ENCODE data around the gene PACSIN1.

Gene PACSIN1

GRCh38 chr6:34544776-34545471, 79.0 kb downstream of the PACSIN1 start:
- Mint-ChIP-seq H3K27me3 (no peaks in the 10 kb centered on the region), H3K4me3 (no peak overlapping the region), H3K9me3 (no peaks in the 10 kb centered on the region), H3K27ac (no peak overlapping the region), H3K4me1 (ENCODE audit: low read depth) (no peaks in the 10 kb centered on the region), H3K36me3 (ENCODE audit: low read depth) (no peaks in the 10 kb centered on the region)

GRCh38 chr6:34546551-34547321, 80.9 kb downstream of the PACSIN1 start:
- Mint-ChIP-seq H3K36me3 (ENCODE audit: low read depth) (no peaks in the 10 kb centered on the region), H3K4me3 (no peak overlapping the region), H3K9me3 (no peaks in the 10 kb centered on the region), H3K27me3 (no peaks in the 10 kb centered on the region), H3K27ac (no peak overlapping the region), H3K4me1 (ENCODE audit: low read depth) (no peaks in the 10 kb centered on the region)

GRCh38 chr6:34547701-34548644, 82.1 kb downstream of the PACSIN1 start:
- H3K36me3 Mint-ChIP-seq (ENCODE audit: low read depth), result no peaks in the 10 kb centered on the region
- H3K4me1 Mint-ChIP-seq (ENCODE audit: low read depth), result no peaks in the 10 kb centered on the region
- no peak overlapping the region for H3K4me3 Mint-ChIP-seq
- H3K9me3 Mint-ChIP-seq, result no peaks in the 10 kb centered on the region
- no peaks in the 10 kb centered on the region for H3K27me3 Mint-ChIP-seq
- H3K27ac Mint-ChIP-seq, result no peak overlapping the region

GRCh38 chr6:34549026-34549803, 83.3 kb downstream of the PACSIN1 start:
- H3K4me1 Mint-ChIP-seq (ENCODE audit: low read depth), result no peaks in the 10 kb centered on the region
- H3K4me3 Mint-ChIP-seq, result no peak overlapping the region
- no peaks in the 10 kb centered on the region for H3K9me3 Mint-ChIP-seq
- no peaks in the 10 kb centered on the region for H3K36me3 Mint-ChIP-seq (ENCODE audit: low read depth)
- no peak overlapping the region for H3K27ac Mint-ChIP-seq
- no peaks in the 10 kb centered on the region for H3K27me3 Mint-ChIP-seq

GRCh38 chr6:34549804-34550202, 83.9 kb downstream of the PACSIN1 start:
- Mint-ChIP-seq H3K9me3 (no peaks in the 10 kb centered on the region), H3K27ac (no peak overlapping the region)

GRCh38 chr6:34551720-34552119, 85.8 kb downstream of the PACSIN1 start:
- Mint-ChIP-seq H3K9me3 (no peaks in the 10 kb centered on the region), H3K27me3 (no peaks in the 10 kb centered on the region), H3K36me3 (ENCODE audit: low read depth) (no peaks in the 10 kb centered on the region), H3K4me1 (ENCODE audit: low read depth) (no peaks in the 10 kb centered on the region), H3K27ac (no peak overlapping the region), H3K4me3 (no peak overlapping the region)

More at GRCh38 chr6:34549804-34550202, 83.9 kb downstream of the PACSIN1 start:
- Mint-ChIP-seq H3K27me3 (no peaks in the 10 kb centered on the region), H3K4me1 (ENCODE audit: low read depth) (no peaks in the 10 kb centered on the region), H3K36me3 (ENCODE audit: low read depth) (no peaks in the 10 kb centered on the region), H3K4me3 (no peak overlapping the region)

- H3K27me3 Mint-ChIP-seq, result no peaks in the 10 kb centered on the region
- H3K9me3 Mint-ChIP-seq, result no peaks in the 10 kb centered on the region
- no peaks in the 10 kb centered on the region for H3K4me1 Mint-ChIP-seq (ENCODE audit: low read depth)
- H3K4me3 Mint-ChIP-seq, result no peak overlapping the region
- H3K27ac Mint-ChIP-seq, result no peak overlapping the region
- no peaks in the 10 kb centered on the region for H3K36me3 Mint-ChIP-seq (ENCODE audit: low read depth)
Observed at GRCh38 chr6:34552620-34553019, 86.7 kb downstream of the PACSIN1 start.

GRCh38 chr6:34553146-34553545, 87.3 kb downstream of the PACSIN1 start:
- H3K36me3 Mint-ChIP-seq (ENCODE audit: low read depth), result no peaks in the 10 kb centered on the region
- H3K4me3 Mint-ChIP-seq, result no peak overlapping the region
- H3K9me3 Mint-ChIP-seq, result no peaks in the 10 kb centered on the region
- no peaks in the 10 kb centered on the region for H3K4me1 Mint-ChIP-seq (ENCODE audit: low read depth)
- H3K27ac Mint-ChIP-seq, result no peak overlapping the region
- no peaks in the 10 kb centered on the region for H3K27me3 Mint-ChIP-seq

GRCh38 chr6:34553750-34554149, 87.9 kb downstream of the PACSIN1 start:
- Mint-ChIP-seq H3K4me1 (ENCODE audit: low read depth) (no peaks in the 10 kb centered on the region), H3K27ac (no peak overlapping the region), H3K27me3 (no peaks in the 10 kb centered on the region), H3K9me3 (no peaks in the 10 kb centered on the region), H3K36me3 (ENCODE audit: low read depth) (no peaks in the 10 kb centered on the region), H3K4me3 (no peak overlapping the region)

GRCh38 chr6:34554291-34555006, 88.6 kb downstream of the PACSIN1 start:
- H3K27ac Mint-ChIP-seq, result no peak overlapping the region

GRCh38 chr6:34555007-34555322, 89.1 kb downstream of the PACSIN1 start:
- Mint-ChIP-seq H3K27ac (no peak overlapping the region), H3K36me3 (ENCODE audit: low read depth) (no peaks in the 10 kb centered on the region), H3K9me3 (no peaks in the 10 kb centered on the region), H3K4me3 (no peak overlapping the region), H3K27me3 (no peaks in the 10 kb centered on the region), H3K4me1 (ENCODE audit: low read depth) (no peaks in the 10 kb centered on the region)

More at GRCh38 chr6:34554291-34555006, 88.6 kb downstream of the PACSIN1 start:
- no peaks in the 10 kb centered on the region for H3K4me1 Mint-ChIP-seq (ENCODE audit: low read depth)
- H3K36me3 Mint-ChIP-seq (ENCODE audit: low read depth), result no peaks in the 10 kb centered on the region
- H3K9me3 Mint-ChIP-seq, result no peaks in the 10 kb centered on the region
- no peaks in the 10 kb centered on the region for H3K27me3 Mint-ChIP-seq
- H3K4me3 Mint-ChIP-seq, result no peak overlapping the region

GRCh38 chr6:34555328-34555727, 89.5 kb downstream of the PACSIN1 start:
- H3K27ac Mint-ChIP-seq, result no peak overlapping the region
- no peaks in the 10 kb centered on the region for H3K4me1 Mint-ChIP-seq (ENCODE audit: low read depth)
- H3K27me3 Mint-ChIP-seq, result no peaks in the 10 kb centered on the region
- H3K9me3 Mint-ChIP-seq, result no peaks in the 10 kb centered on the region
- no peak overlapping the region for H3K4me3 Mint-ChIP-seq
- H3K36me3 Mint-ChIP-seq (ENCODE audit: low read depth), result no peaks in the 10 kb centered on the region

GRCh38 chr6:34556031-34556471, 90.2 kb downstream of the PACSIN1 start, which contains the start of gene SPDEF:
SPDEF (minus strand) TSS chr6:34556329; CDS start chr6:34544455, 11,874 bp downstream.
- Mint-ChIP-seq H3K27me3 (no peaks in the 10 kb centered on the region), H3K27ac (no peak within 1 kb of the TSS), H3K4me3 (no peak within 1 kb of the TSS), H3K9me3 (no peaks in the 10 kb centered on the region), H3K36me3 (ENCODE audit: low read depth) (no peaks in the 10 kb centered on the region), H3K4me1 (ENCODE audit: low read depth) (no peaks in the 10 kb centered on the region)

GRCh38 chr6:34556493-34556892, 90.6 kb downstream of the PACSIN1 start:
- Mint-ChIP-seq H3K27me3 (no peaks in the 10 kb centered on the region), H3K27ac (no peak overlapping the region), H3K9me3 (no peaks in the 10 kb centered on the region), H3K36me3 (ENCODE audit: low read depth) (no peaks in the 10 kb centered on the region), H3K4me1 (ENCODE audit: low read depth) (no peaks in the 10 kb centered on the region), H3K4me3 (no peak overlapping the region)
